Loucy (cell line): ENCODE results near the gene PITPNC1.

Experiments used
- EZH2phosphoT487 ChIP-seq: fragments of 200-600 bp; IDR thresholded peaks from 2 replicates; pipeline ENCODE4 v1.6.1; 2018; ENCODE audit warnings: antibody characterized with exemption, mild to moderate bottlenecking, moderate library complexity, borderline replicate concordance
- TF ChIP-seq, protein P1 (sequence below): fragments of 200-600 bp; sonication (generic); conservative IDR thresholded peaks from 2 replicates; pipeline ENCODE4 v1.5.1; 2014; ENCODE audit warnings: mild to moderate bottlenecking, antibody characterized with exemption, low read length

- TF ChIP-seq, protein P1, sequence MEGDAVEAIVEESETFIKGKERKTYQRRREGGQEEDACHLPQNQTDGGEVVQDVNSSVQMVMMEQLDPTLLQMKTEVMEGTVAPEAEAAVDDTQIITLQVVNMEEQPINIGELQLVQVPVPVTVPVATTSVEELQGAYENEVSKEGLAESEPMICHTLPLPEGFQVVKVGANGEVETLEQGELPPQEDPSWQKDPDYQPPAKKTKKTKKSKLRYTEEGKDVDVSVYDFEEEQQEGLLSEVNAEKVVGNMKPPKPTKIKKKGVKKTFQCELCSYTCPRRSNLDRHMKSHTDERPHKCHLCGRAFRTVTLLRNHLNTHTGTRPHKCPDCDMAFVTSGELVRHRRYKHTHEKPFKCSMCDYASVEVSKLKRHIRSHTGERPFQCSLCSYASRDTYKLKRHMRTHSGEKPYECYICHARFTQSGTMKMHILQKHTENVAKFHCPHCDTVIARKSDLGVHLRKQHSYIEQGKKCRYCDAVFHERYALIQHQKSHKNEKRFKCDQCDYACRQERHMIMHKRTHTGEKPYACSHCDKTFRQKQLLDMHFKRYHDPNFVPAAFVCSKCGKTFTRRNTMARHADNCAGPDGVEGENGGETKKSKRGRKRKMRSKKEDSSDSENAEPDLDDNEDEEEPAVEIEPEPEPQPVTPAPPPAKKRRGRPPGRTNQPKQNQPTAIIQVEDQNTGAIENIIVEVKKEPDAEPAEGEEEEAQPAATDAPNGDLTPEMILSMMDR = no peak
- TF ChIP-seq EZH2phosphoT487 = no peak
These were observed 7.4 kb upstream of the PITPNC1 start for GRCh38 chr17:67369676-67370075.
